Esophagus squamous epithelium (tissue), 5 donors: ENCODE data around the gene SLAIN1. TPM values are rescaled to one million over a fixed set of nuclear protein-coding genes. Genes with fewer than 3 reads are reported as not detected.

Source experiments
- DNase-seq: peaks from one replicate; lab custom pipeline; 2025; lab: John Stamatoyannopoulos, UW
- H3K27ac ChIP-seq, 4 donors: fragments of 200-600 bp; sonication (generic); one replicate each; pipeline ENCODE4 v1.5.1; 2016 to 2019; ENCODE audit warnings: mild to moderate bottlenecking in 1 of 4
- H3K27me3 ChIP-seq, 4 donors: fragments of 200-600 bp; sonication (generic); 1 replicate in 3 of 4; 2 replicates in 1 of 4; pipeline versions ENCODE4 v1.5.1 to v1.6.0; 2017 to 2021; ENCODE audit warnings: antibody characterized with exemption in 1 of 4
- H3K36me3 ChIP-seq, 3 donors: fragments of 200-600 bp; sonication (generic); one replicate each; pipeline ENCODE4 v1.5.1; 2016 to 2019
- H3K4me1 ChIP-seq, 3 donors: fragments of 200-600 bp; sonication (generic); one replicate each; pipeline ENCODE4 v1.5.1; 2017 to 2019
- H3K4me3 ChIP-seq, 4 donors: fragments of 200-600 bp; sonication (generic); 1 replicate in 3 of 4; 2 replicates in 1 of 4; pipeline ENCODE4 v1.5.1; 2016 to 2019; ENCODE audit warnings: mild to moderate bottlenecking in 2 of 4, moderate library complexity in 1 of 4
- H3K9me3 ChIP-seq, 3 donors: fragments of 200-600 bp; sonication (generic); one replicate each; pipeline ENCODE4 v1.5.1; 2016 to 2019
- CTCF ChIP-seq, 6 experiments: fragments of 450-650 bp in 4 of 6; fragments of 200-600 bp in 2 of 6; sonication (generic) in 2 of 6; IDR thresholded peaks; one replicate each; pipeline ENCODE4 v1.5.1; 2016 to 2019; ENCODE audit warnings: antibody characterized with exemption in 6 of 6, mild to moderate bottlenecking in 4 of 6, moderate library complexity in 4 of 6
- POLR2A ChIP-seq, 4 donors: fragments of 450-650 bp; IDR thresholded peaks; one replicate each; pipeline ENCODE4 v1.6.1; 2017; ENCODE audit warnings: antibody characterized with exemption in 4 of 4, mild to moderate bottlenecking in 4 of 4, moderate library complexity in 3 of 4
- WGBS, 2 donors: methylation state at CpG; one replicate each; pipeline ENCODE4 v1.1.5; 2018; 5-methylcytosine and 5-hydroxymethylcytosine counted together
- intact Hi-C: fragments of 100-400 bp; cut with DNase I; formaldehyde crosslinking; loops from one replicate; pipeline ENCODE4 v1.15.0; 2022
- total RNA-seq, 4 donors: library from RNA; depleted of rRNA; stranded (reverse); fragments of >200 nt; gene quantifications; one replicate each; pipeline ENCODE4 v1.1.0, GENCODE V29; 2016
- donor health status: DM: yes; HTN: yes; CAD: no.

The SLAIN1 gene
- total RNA-seq, 4 donors from 2014 or later = 0.57 to 4.6 (median 3.1) TPM

GRCh38 chr13:77779552-77780272 is 82.2 kb downstream of the SLAIN1 start:
- intact Hi-C loops = no loop called here

GRCh38 chr13:77781808-77782207 is 84.3 kb downstream of the SLAIN1 start:
- no peaks in the 10 kb centered on the region for H3K36me3 ChIP-seq
- H3K27ac ChIP-seq = no peak overlapping the region
- no peaks in the 10 kb centered on the region for H3K27me3 ChIP-seq
- intact Hi-C loops = no loop called here
- H3K4me1 ChIP-seq = peaks cover 0 to 8% (median 6%) of the 10 kb centered on the region in 3 donors
- H3K4me3 ChIP-seq = no peak overlapping the region
- no peaks in the 10 kb centered on the region for H3K9me3 ChIP-seq
- TF ChIP-seq CTCF (IDR thresholded peaks at IDR 0.05) = no peak
- no peak for TF ChIP-seq POLR2A (IDR thresholded peaks at IDR 0.05)
- no peak for DNase-seq

More at GRCh38 chr13:77779552-77780272, 82.2 kb downstream of the SLAIN1 start:
- no peak overlapping the region for H3K27ac ChIP-seq
- no peaks in the 10 kb centered on the region for H3K27me3 ChIP-seq
- no peaks in the 10 kb centered on the region for H3K36me3 ChIP-seq
- H3K4me1 ChIP-seq = peaks cover 0 to 8% (median 6%) of the 10 kb centered on the region in 3 donors
- WGBS, 2 donors = 13 to 19% methylated on average over 3 of the region's 3 CpGs
- TF ChIP-seq CTCF (IDR thresholded peaks at IDR 0.05) = peak in 5 of 6 experiments; percentile 31 to 68 (median 58)
- no peak for TF ChIP-seq POLR2A (IDR thresholded peaks at IDR 0.05)
- H3K4me3 ChIP-seq = no peak overlapping the region
- H3K9me3 ChIP-seq = no peaks in the 10 kb centered on the region
- DNase-seq = no peak

GRCh38 chr13:77784515-77784914 is 87.0 kb downstream of the SLAIN1 start:
- WGBS, 2 donors = 67 to 76% methylated on average over 5 of the region's 5 CpGs
- H3K27ac ChIP-seq = no peak overlapping the region
- intact Hi-C loops = loop anchor here (2.0 kb wide), 1 partner anchor 332 kb away; no protein-coding TSS in a partner anchor

GRCh38 chr13:77786695-77787287 is 89.3 kb downstream of the SLAIN1 start:
- TF ChIP-seq CTCF (IDR thresholded peaks at IDR 0.05) = no peak
- no peak for TF ChIP-seq POLR2A (IDR thresholded peaks at IDR 0.05)
- no peaks in the 10 kb centered on the region for H3K4me1 ChIP-seq
- H3K27ac ChIP-seq = no peak overlapping the region
- H3K27me3 ChIP-seq = no peaks in the 10 kb centered on the region
- WGBS, 2 donors = 45 to 57% methylated on average over 2 of the region's 2 CpGs
- intact Hi-C loops = no loop called here
- H3K9me3 ChIP-seq = peaks cover 0 to 19% (median 19%) of the 10 kb centered on the region in 3 donors
- no peaks in the 10 kb centered on the region for H3K36me3 ChIP-seq
- no peak overlapping the region for H3K4me3 ChIP-seq
- DNase-seq = no peak

More at GRCh38 chr13:77784515-77784914, 87.0 kb downstream of the SLAIN1 start:
- Histone ChIP-seq H3K36me3 (no peaks in the 10 kb centered on the region), H3K27me3 (no peaks in the 10 kb centered on the region), H3K4me3 (no peak overlapping the region), H3K4me1 (peaks cover 0 to 8% (median 6%) of the 10 kb centered on the region in 3 donors), H3K9me3 (no peaks in the 10 kb centered on the region)
- DNase-seq = no peak
- no peak for TF ChIP-seq POLR2A (IDR thresholded peaks at IDR 0.05)
- no peak for TF ChIP-seq CTCF (IDR thresholded peaks at IDR 0.05)

- Histone ChIP-seq H3K4me1 (no peaks in the 10 kb centered on the region), H3K27me3 (no peaks in the 10 kb centered on the region), H3K27ac (no peak overlapping the region), H3K9me3 (peaks cover 0 to 28% (median 19%) of the 10 kb centered on the region in 3 donors), H3K4me3 (no peak overlapping the region), H3K36me3 (no peaks in the 10 kb centered on the region)
- no peak for DNase-seq
- intact Hi-C loops = no loop called here
- 100% methylated on average over 1 of the region's 1 CpG for WGBS, 2 donors
- TF ChIP-seq POLR2A (IDR thresholded peaks at IDR 0.05) (no peak), CTCF (IDR thresholded peaks at IDR 0.05) (no peak)
Observed at GRCh38 chr13:77789376-77789775, 91.9 kb downstream of the SLAIN1 start.
